Upper lobe of left lung (tissue), 4 donors: Measurements from ENCODE around the gene CCL3.
"Not testable (repeated sequence)": the region's sequence is repeated elsewhere in the genome, so short reads cannot be mapped to it uniquely, and the experiment has no call there.

Source experiments
- CTCF ChIP-seq, 6 experiments: fragments of 450-650 bp in 4 of 6; fragments of 200-600 bp in 2 of 6; sonication (generic) in 2 of 6; IDR thresholded peaks; one replicate each; pipeline ENCODE4 v1.5.1; 2016 to 2019; ENCODE audit warnings: antibody characterized with exemption in 6 of 6
- EP300 ChIP-seq, 4 donors: sonication (generic); formaldehyde crosslinking; IDR thresholded peaks; one replicate each; pipeline ENCODE4 v1.5.1; 2017; ENCODE audit warnings: antibody characterized with exemption in 4 of 4, control low read depth in 2 of 4
- POLR2A ChIP-seq, 4 donors: fragments of 450-650 bp; IDR thresholded peaks; one replicate each; pipeline ENCODE4 v1.5.1; 2016 to 2017; ENCODE audit warnings: antibody characterized with exemption in 4 of 4, mild to moderate bottlenecking in 2 of 4
- POLR2AphosphoS5 ChIP-seq, 2 donors: sonication (generic); formaldehyde crosslinking; IDR thresholded peaks; one replicate each; pipeline ENCODE4 v1.5.1; 2017; ENCODE audit warnings: antibody characterized with exemption in 2 of 2

GRCh38 chr17:36087471-36087870, 2.5 kb downstream of the CCL3 start:
- TF ChIP-seq CTCF, POLR2A, POLR2AphosphoS5, EP300 (IDR thresholded peaks at IDR 0.05): not testable (repeated sequence)
